Renal cortex interstitium (tissue), 15 donors: ENCODE data around the gene TMEM233. TPM values are rescaled to one million over a fixed set of nuclear protein-coding genes. Genes with fewer than 3 reads are reported as not detected.

Source experiments
- DNase-seq, 11 donors: peaks; one replicate each; pipeline ENCODE4 v3.0.0-alpha.2; 2013; ENCODE audit warnings: low read depth in 9 of 11, low spot score in 4 of 11; ENCODE audit errors: extremely low read depth in 1 of 11
- long read RNA-seq, 16 experiments: transcript quantifications; one replicate each; lab custom pipeline, GENCODE V29; 2026
- polyA plus RNA-seq, 3 donors: library from polyadenylated mRNA; unstranded; fragments of 120-200 nt; gene quantifications; one replicate each; pipeline ENCODE4 v1.2.1, GENCODE V29; 2013; ENCODE audit not compliant: insufficient read length in 3 of 3

The TMEM233 gene
- polyA plus RNA-seq: 1 to 10 TPM; 1.2 to 2.5 (median 2.3) TPM
- long read RNA-seq, donor 1: 0 reads
- long read RNA-seq, donor 2, partial matches to known transcripts: 0 of 1 reads
- long read RNA-seq, donor 2, other reads (novel, unspliced or antisense): 0 of 1 reads
- long read RNA-seq, donor 3, partial matches to known transcripts: 0 of 3 reads
- long read RNA-seq, donor 3, other reads (novel, unspliced or antisense): 0 of 3 reads
- long read RNA-seq, donor 4: 0 reads
- long read RNA-seq, donor 5: 0 reads
- long read RNA-seq, donor 6: 0 reads
- long read RNA-seq, donor 7: 0 reads
- long read RNA-seq, donor 8, partial matches to known transcripts: 0 of 1 reads
- long read RNA-seq, donor 8, other reads (novel, unspliced or antisense): 0 of 1 reads
- long read RNA-seq, donor 9, partial matches to known transcripts: 0 of 2 reads
- long read RNA-seq, donor 9, other reads (novel, unspliced or antisense): 0 of 2 reads
- long read RNA-seq, donor 10, partial matches to known transcripts: 0 of 2 reads
- long read RNA-seq, donor 10, other reads (novel, unspliced or antisense): 0 of 2 reads
- long read RNA-seq, donor 11, partial matches to known transcripts: 0 of 1 reads
- long read RNA-seq, donor 11, other reads (novel, unspliced or antisense): 0 of 1 reads
- long read RNA-seq, donor 12: 0 reads
- long read RNA-seq, donor 13: 0 reads
- long read RNA-seq, donor 14, partial matches to known transcripts: 0 of 1 reads
- long read RNA-seq, donor 14, other reads (novel, unspliced or antisense): 0 of 1 reads
- long read RNA-seq, donor 15: 0 reads
- long read RNA-seq, donor 16, partial matches to known transcripts: 0 of 4 reads
- long read RNA-seq, donor 16, other reads (novel, unspliced or antisense): 0 of 4 reads

DNA sequence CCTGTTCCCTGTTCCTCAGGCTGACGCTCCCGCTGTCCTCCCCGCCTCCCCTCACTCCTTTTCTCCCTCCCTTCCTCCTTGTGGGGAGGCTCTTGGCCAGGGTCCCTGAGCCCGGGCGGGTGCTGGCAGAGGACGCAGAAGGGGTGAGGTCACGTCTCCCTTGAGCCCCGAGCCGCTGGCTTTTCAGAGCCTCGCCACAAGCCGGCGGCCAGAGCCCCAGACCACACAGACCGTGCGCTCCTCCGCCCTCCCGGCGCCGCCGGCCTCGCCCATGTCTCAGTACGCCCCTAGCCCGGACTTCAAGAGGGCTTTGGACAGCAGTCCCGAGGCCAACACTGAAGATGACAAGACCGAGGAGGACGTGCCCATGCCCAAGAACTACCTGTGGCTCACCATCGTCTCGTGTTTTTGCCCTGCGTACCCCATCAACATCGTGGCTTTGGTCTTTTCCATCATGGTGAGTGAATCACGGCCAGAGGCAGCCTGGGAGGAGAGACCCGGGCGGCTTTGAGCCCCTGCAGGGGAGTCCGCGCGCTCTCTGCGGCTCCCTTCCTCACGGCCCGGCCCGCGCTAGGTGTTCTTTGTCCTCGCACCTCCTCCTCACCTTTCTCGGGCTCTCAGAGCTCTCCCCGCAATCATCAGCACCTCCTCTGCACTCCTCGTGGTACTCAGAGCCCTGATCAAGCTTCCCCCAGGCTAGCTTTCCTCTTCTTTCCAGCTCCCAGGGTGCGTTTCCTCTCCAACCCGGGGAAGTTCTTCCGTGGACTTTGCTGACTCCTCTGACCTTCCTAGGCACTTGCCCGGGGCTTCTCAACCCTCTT lies at the start of gene TMEM233:
Gene TMEM233, plus strand, starts transcription at position 197 of the 821 bp plus-strand sequence. Its CDS starts 75 bp downstream, at position 272.
- DNase-seq: no peak

DNA sequence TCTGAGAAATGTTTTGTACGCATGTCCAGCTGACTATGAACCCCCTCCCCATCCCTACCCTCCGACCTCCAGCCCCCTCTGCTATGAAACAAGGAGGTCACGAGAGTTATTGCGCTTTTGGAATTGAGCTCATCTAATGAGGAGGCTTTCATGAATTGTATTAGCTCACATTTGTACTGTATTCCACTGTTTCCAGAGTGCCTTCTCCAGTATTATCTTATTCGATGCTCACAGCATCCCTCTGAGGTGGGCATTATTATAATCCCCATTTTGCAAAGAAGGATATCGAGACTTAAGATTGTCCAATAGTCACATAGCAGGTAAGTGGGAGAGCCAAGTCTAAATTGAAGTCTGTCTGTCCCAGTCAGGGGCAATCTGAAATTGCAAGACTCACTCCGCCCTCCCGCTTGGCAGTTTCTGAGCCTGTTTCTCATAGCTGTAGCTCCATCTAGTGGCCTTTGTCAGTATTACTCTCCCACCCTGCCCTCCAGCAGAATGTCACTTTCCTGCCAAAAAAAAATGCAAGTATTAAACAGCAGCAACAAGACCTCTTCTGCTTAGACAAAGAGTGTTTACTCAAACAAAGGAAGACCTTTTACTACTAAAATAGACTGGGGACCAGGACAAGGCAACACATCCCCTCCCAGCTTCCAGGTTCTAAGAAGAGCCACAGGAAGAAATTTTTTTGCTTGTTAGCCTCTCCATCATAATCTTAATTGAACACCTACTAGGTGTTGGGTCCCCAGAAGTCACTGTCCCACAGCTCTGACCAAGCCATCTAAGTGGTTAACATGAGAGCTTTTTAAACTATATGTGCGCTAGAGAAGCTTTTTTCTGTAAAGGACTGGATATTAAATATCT lies 48.6 kb upstream of the TMEM233 start:
- peak in 10 of 11 donors; percentile 34 to 68 (median 44) for DNase-seq

- no peak for DNase-seq
Observed at GRCh38 chr12:119546340-119546739, 47.2 kb upstream of the TMEM233 start.

- no peak for DNase-seq
Observed at GRCh38 chr12:119547001-119547400, 46.6 kb upstream of the TMEM233 start.

DNA sequence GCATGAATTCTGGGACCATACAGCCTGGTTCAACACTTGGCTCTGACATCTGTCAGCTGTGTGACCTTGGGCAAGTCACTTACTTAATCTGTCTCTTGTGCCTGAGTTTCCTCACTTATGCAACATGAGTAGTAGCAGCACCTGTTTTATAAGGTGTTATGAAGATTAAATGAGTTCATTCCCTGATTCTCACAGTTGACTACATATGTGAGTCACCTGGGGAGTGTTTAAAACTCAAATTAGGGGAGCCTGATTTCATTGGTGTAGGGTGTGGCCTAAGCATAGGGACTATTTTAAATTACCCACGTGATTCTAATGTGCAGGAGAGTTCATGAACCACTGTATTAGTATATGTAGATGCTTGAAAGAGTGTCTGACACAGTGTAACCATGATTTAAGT lies 36.7 kb upstream of the TMEM233 start:
- DNase-seq: no peak

- no peak for DNase-seq
Observed at GRCh38 chr12:119565404-119565803, 28.2 kb upstream of the TMEM233 start.

DNA sequence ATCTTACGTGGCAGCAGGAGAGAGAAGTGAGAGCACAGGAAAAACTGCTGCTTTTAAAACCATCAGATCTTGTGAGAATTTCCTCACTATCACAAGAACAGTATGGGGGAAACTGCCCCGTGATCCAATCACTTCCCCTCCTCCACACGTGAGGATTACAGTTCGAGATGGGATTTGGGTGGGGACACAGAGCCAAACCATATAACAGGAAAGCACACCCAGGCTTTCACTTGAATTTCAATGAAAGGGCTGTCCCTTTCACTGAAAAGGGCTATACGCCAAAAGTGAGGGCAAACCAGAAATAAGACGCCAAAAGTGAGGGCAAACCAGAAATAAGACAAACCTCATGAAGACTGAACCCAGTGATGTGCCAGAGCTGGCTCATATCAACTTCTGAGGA lies 22.8 kb upstream of the TMEM233 start:
- no peak for DNase-seq

GRCh38 chr12:119573086-119573485 lies 20.5 kb upstream of the TMEM233 start:
- no peak for DNase-seq

DNA sequence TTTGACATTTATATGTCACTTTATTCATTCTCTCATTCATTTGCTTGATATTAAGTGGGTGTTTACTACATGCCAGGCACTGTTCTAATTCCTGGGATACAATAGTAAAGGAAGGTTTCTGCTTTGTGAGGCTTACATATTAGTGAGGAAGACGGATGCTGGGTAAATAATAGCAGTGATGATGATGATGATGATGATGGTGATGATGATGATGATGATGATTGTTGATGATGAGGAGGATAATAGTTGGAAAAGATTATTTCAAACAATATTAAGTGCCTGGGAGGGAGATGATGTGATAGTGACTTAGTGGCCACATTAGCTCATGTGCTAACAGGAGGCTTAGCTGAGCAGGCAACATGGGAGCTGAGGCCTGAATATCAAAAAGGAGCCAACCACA lies 19.3 kb upstream of the TMEM233 start:
- DNase-seq: no peak

- no peak for DNase-seq
Observed at GRCh38 chr12:119576118-119576810, 17.3 kb upstream of the TMEM233 start.

DNA sequence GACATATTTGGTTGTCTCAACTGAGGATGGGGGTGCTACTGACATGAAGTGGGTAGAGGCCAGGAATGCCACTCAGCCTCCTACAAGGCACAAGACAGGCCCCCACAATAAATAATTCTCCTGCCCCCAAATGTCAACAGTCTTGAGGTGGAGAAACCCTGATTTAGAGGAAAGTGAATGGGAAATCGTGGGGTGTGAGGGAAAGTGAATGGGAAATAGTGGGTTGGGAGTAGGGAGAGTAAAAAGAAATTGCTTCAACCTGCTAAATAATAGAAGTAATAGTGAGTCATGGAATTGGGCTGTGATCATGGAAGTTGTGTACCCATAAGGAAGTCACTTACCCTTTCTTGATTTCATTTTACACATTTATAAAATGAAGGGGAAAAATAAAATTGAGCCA lies 16.7 kb upstream of the TMEM233 start:
- no peak for DNase-seq

DNA sequence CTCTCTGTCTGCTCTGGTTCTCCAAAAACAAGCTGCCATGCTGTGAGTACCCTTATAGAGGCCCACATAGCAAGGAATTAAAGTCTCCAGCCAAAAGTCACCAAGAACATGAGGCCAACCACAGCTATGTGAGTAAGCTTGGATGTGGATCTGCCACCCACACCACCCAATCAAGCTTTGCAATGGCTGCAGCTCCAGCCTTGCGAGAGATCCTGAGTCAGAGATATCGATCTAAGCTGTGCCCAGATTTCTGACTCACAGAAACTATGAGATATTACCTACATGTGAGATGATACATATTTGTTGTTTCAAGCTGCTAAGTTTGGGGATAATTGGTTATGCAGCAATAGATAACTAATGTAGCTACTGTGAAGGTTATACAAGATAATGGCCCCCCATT lies 15.5 kb upstream of the TMEM233 start:
- no peak for DNase-seq

DNA sequence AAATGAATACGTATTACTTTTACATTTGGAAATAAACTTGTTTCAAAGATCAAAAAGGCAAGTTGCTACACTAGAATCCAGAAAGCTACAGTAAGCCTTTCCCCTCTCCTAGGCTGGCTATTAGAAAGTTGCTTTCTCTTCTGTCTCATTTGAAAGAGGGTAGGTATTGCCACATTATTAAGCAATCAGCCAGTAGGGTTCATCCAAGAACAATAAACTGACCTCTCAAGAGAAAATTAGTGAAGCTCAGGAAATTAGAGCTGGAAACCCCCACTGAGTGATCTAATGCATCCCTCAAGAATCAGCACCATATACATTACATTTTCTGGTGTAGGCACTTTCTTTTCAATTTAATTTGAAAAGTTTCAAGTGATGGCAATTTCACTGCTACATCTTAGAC lies 4.5 kb upstream of the TMEM233 start:
- no peak for DNase-seq

DNA sequence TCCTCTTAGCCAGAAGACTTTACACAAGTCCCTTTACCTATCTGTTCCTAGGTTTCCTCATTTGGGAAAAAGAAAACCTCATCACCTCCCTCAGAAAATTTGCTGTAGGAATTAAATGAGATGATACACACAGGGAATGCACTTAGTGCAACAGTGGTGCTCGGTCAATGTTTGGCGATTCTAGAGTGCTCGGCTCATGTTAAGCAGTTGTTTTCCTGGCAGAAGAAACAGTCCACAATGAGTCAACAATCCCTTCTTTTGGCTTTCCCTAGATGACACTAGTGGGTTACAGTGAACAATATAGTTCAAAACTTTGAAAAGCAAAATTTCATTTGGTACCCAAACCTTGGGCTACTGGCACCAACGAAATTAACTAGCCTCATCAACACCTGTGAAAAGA lies 3.9 kb upstream of the TMEM233 start:
- DNase-seq: no peak

- DNase-seq: no peak
Observed at GRCh38 chr12:119592232-119592631, 1.3 kb upstream of the TMEM233 start.

GRCh38 chr12:119594399-119594730 lies 791 bp downstream of the TMEM233 start:
- no peak for DNase-seq

DNA sequence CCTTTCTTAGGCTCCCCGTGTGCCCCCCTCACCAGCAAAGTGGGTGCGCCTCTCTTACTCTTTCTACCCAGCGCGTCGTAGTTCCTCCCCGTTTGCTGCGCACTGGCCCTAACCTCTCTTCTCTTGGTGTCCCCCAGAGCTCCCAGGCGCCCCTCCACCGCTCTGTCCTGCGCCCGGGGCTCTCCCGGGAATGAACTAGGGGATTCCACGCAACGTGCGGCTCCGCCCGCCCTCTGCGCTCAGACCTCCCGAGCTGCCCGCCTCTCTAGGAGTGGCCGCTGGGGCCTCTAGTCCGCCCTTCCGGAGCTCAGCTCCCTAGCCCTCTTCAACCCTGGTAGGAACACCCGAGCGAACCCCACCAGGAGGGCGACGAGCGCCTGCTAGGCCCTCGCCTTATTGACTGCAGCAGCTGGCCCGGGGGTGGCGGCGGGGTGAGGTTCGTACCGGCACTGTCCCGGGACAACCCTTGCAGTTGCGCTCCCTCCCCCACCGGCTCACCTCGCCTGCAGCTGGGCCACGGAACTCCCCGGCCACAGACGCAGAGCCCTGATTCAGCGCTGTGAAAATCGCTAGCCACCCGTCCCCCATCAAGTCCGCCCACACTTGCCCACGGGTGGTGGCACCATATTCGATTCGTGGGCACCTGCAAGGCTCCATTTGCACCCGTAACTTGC lies 1.3 kb downstream of the TMEM233 start:
- DNase-seq: no peak
